Adipocyte (in vitro differentiated cells): ENCODE data around the gene EEIG2.

ENCODE experiments used
- DNase-seq: peaks from one replicate; pipeline ENCODE4 v3.0.0-alpha.2; 2015; ENCODE audit warnings: low read depth
- H3K27me3 ChIP-seq: replicated peaks from 2 replicates; pipeline ENCODE4 v1.7.0; 2013; ENCODE audit warnings: mild to moderate bottlenecking, low read length, moderate library complexity; ENCODE audit not compliant: control insufficient read depth, insufficient read depth
- H3K36me3 ChIP-seq: 2 replicates; pipeline ENCODE4 v1.7.0; 2013; ENCODE audit warnings: low read length, mild to moderate bottlenecking, moderate library complexity; ENCODE audit not compliant: control insufficient read depth, insufficient read depth, severe bottlenecking
- H3K4me1 ChIP-seq: 2 replicates; pipeline ENCODE4 v1.7.0; 2013; ENCODE audit warnings: mild to moderate bottlenecking, low read length, moderate library complexity; ENCODE audit not compliant: control insufficient read depth, insufficient read depth
- H3K4me3 ChIP-seq: 2 replicates; pipeline ENCODE4 v1.7.0; 2013; ENCODE audit warnings: mild to moderate bottlenecking, low read length, moderate library complexity
- H3K9ac ChIP-seq: 2 replicates; pipeline ENCODE4 v1.7.0; 2013; ENCODE audit warnings: mild to moderate bottlenecking, low read length, moderate library complexity
- H3K9me3 ChIP-seq: 2 replicates; pipeline ENCODE4 v1.7.0; 2013; ENCODE audit warnings: mild to moderate bottlenecking, low read length, moderate library complexity; ENCODE audit not compliant: control insufficient read depth

The EEIG2 gene

GRCh38 chr1:108565512-108565911 lies 5.6 kb downstream of the EEIG2 start:
- H3K4me1 ChIP-seq: peaks cover 12% of the 10 kb centered on the region
- H3K4me3 ChIP-seq: no peak overlapping the region
- H3K27me3 ChIP-seq: no peaks in the 10 kb centered on the region
- no peak for DNase-seq
- no peak overlapping the region for H3K9ac ChIP-seq
- no peaks in the 10 kb centered on the region for H3K36me3 ChIP-seq
- H3K9me3 ChIP-seq: no peaks in the 10 kb centered on the region

- H3K9ac ChIP-seq: no peak overlapping the region
- no peaks in the 10 kb centered on the region for H3K36me3 ChIP-seq
- H3K9me3 ChIP-seq: no peaks in the 10 kb centered on the region
- no peaks in the 10 kb centered on the region for H3K4me1 ChIP-seq
- H3K27me3 ChIP-seq: no peaks in the 10 kb centered on the region
- no peak overlapping the region for H3K4me3 ChIP-seq
- no peak for DNase-seq
Measured at GRCh38 chr1:108568589-108568988, 8.7 kb downstream of the EEIG2 start.

- H3K36me3 ChIP-seq: no peaks in the 10 kb centered on the region
- no peaks in the 10 kb centered on the region for H3K9me3 ChIP-seq
- H3K9ac ChIP-seq: no peak overlapping the region
- no peak overlapping the region for H3K4me3 ChIP-seq
- H3K4me1 ChIP-seq: no peaks in the 10 kb centered on the region
- no peak for DNase-seq
- no peaks in the 10 kb centered on the region for H3K27me3 ChIP-seq
Measured at GRCh38 chr1:108569097-108569728, 9.3 kb downstream of the EEIG2 start.

GRCh38 chr1:108570128-108570527 lies 10.2 kb downstream of the EEIG2 start:
- DNase-seq: no peak
- Histone ChIP-seq H3K9me3 (no peaks in the 10 kb centered on the region), H3K4me3 (no peak overlapping the region)

GRCh38 chr1:108570998-108571401 lies 11.1 kb downstream of the EEIG2 start:
- no peak for DNase-seq
- H3K36me3 ChIP-seq: no peaks in the 10 kb centered on the region
- H3K4me1 ChIP-seq: peaks cover 6% of the 10 kb centered on the region
- H3K27me3 ChIP-seq: no peaks in the 10 kb centered on the region
- no peak overlapping the region for H3K4me3 ChIP-seq
- no peaks in the 10 kb centered on the region for H3K9me3 ChIP-seq
- H3K9ac ChIP-seq: no peak overlapping the region

More at GRCh38 chr1:108570128-108570527, 10.2 kb downstream of the EEIG2 start:
- H3K27me3 ChIP-seq: no peaks in the 10 kb centered on the region
- no peak overlapping the region for H3K9ac ChIP-seq
- no peaks in the 10 kb centered on the region for H3K36me3 ChIP-seq
- H3K4me1 ChIP-seq: peaks cover under 1% of the 10 kb centered on the region

GRCh38 chr1:108572182-108572581 lies 12.3 kb downstream of the EEIG2 start:
- Histone ChIP-seq H3K9me3 (no peaks in the 10 kb centered on the region), H3K36me3 (no peaks in the 10 kb centered on the region), H3K4me1 (peaks cover 6% of the 10 kb centered on the region), H3K9ac (no peak overlapping the region), H3K27me3 (no peaks in the 10 kb centered on the region), H3K4me3 (no peak overlapping the region)
- no peak for DNase-seq

GRCh38 chr1:108573183-108573582 lies 13.3 kb downstream of the EEIG2 start:
- H3K4me1 ChIP-seq: peaks cover 6% of the 10 kb centered on the region
- no peaks in the 10 kb centered on the region for H3K27me3 ChIP-seq
- no peaks in the 10 kb centered on the region for H3K36me3 ChIP-seq
- no peak for DNase-seq
- H3K9ac ChIP-seq: no peak overlapping the region
- H3K9me3 ChIP-seq: no peaks in the 10 kb centered on the region
- H3K4me3 ChIP-seq: no peak overlapping the region

- no peaks in the 10 kb centered on the region for H3K36me3 ChIP-seq
- H3K9ac ChIP-seq: no peak overlapping the region
- DNase-seq: no peak
- no peak overlapping the region for H3K4me3 ChIP-seq
- peaks cover 6% of the 10 kb centered on the region for H3K4me1 ChIP-seq
- no peaks in the 10 kb centered on the region for H3K9me3 ChIP-seq
- H3K27me3 ChIP-seq: no peaks in the 10 kb centered on the region
Measured at GRCh38 chr1:108574008-108574407, 14.1 kb downstream of the EEIG2 start.

- H3K36me3 ChIP-seq: no peaks in the 10 kb centered on the region
- H3K4me3 ChIP-seq: no peak overlapping the region
- peak; percentile 36 for DNase-seq
- no peaks in the 10 kb centered on the region for H3K27me3 ChIP-seq
- peaks cover 6% of the 10 kb centered on the region for H3K4me1 ChIP-seq
- no peaks in the 10 kb centered on the region for H3K9me3 ChIP-seq
- no peak overlapping the region for H3K9ac ChIP-seq
Measured at GRCh38 chr1:108575375-108575774, 15.5 kb downstream of the EEIG2 start.

- Histone ChIP-seq H3K36me3 (no peaks in the 10 kb centered on the region), H3K9me3 (peaks cover 9% of the 10 kb centered on the region), H3K9ac (no peak overlapping the region), H3K4me3 (peak overlapping the region; percentile 2), H3K27me3 (no peaks in the 10 kb centered on the region), H3K4me1 (peaks cover 32% of the 10 kb centered on the region)
- no peak for DNase-seq
Measured at GRCh38 chr1:108583757-108584427, 24.0 kb downstream of the EEIG2 start.

- H3K36me3 ChIP-seq: no peaks in the 10 kb centered on the region
- no peak overlapping the region for H3K4me3 ChIP-seq
- no peak for DNase-seq
- H3K9ac ChIP-seq: no peak overlapping the region
- H3K27me3 ChIP-seq: no peaks in the 10 kb centered on the region
- H3K9me3 ChIP-seq: peaks cover 9% of the 10 kb centered on the region
- peaks cover 32% of the 10 kb centered on the region for H3K4me1 ChIP-seq
Measured at GRCh38 chr1:108584428-108584856, 24.5 kb downstream of the EEIG2 start.
